Measurements from ENCODE around the gene ATXN7L1.
"Not testable (repeated sequence)": the region's sequence is repeated elsewhere in the genome, so short reads cannot be mapped to it uniquely, and the experiment has no call there.

The ATXN7L1 gene

GRCh38 chr7:105860793-105861192 is 15.6 kb downstream of the ATXN7L1 start:
- DNase-seq (ENCODE audit: low read depth): no peak

- DNase-seq (ENCODE audit: low read depth): no peak
Measured at GRCh38 chr7:105857009-105857952, 19.1 kb downstream of the ATXN7L1 start.

GRCh38 chr7:105854498-105854897 is 21.9 kb downstream of the ATXN7L1 start:
- DNase-seq (ENCODE audit: low read depth): no peak

- DNase-seq (ENCODE audit: low read depth): no peak
Measured at GRCh38 chr7:105853931-105854419, 22.4 kb downstream of the ATXN7L1 start.

GRCh38 chr7:105851064-105851463 is 25.3 kb downstream of the ATXN7L1 start:
- no peak for DNase-seq (ENCODE audit: low read depth)

- DNase-seq (ENCODE audit: low read depth): no peak
Measured at GRCh38 chr7:105849122-105849855, 27.1 kb downstream of the ATXN7L1 start.

GRCh38 chr7:105846404-105846803 is 30.0 kb downstream of the ATXN7L1 start:
- no peak for DNase-seq (ENCODE audit: low read depth)

- not testable (repeated sequence) for DNase-seq (ENCODE audit: low read depth)
Measured at GRCh38 chr7:105844681-105845080, 31.7 kb downstream of the ATXN7L1 start.

GRCh38 chr7:105841866-105842265 is 34.5 kb downstream of the ATXN7L1 start:
- DNase-seq (ENCODE audit: low read depth): no peak

- DNase-seq (ENCODE audit: low read depth): no peak
Measured at GRCh38 chr7:105840981-105841749, 35.2 kb downstream of the ATXN7L1 start.

- no peak for DNase-seq (ENCODE audit: low read depth)
Measured at GRCh38 chr7:105839266-105839665, 37.1 kb downstream of the ATXN7L1 start.

GRCh38 chr7:105838627-105839231 is 37.7 kb downstream of the ATXN7L1 start:
- DNase-seq (ENCODE audit: low read depth): no peak

GRCh38 chr7:105837765-105838626 is 38.4 kb downstream of the ATXN7L1 start:
- DNase-seq (ENCODE audit: low read depth): no peak

- no peak for DNase-seq (ENCODE audit: low read depth)
Measured at GRCh38 chr7:105835441-105835840, 41.0 kb downstream of the ATXN7L1 start.

- DNase-seq (ENCODE audit: low read depth): no peak
Measured at GRCh38 chr7:105831824-105832535, 44.4 kb downstream of the ATXN7L1 start.

- no peak for DNase-seq (ENCODE audit: low read depth)
Measured at GRCh38 chr7:105831302-105831620, 45.1 kb downstream of the ATXN7L1 start.

GRCh38 chr7:105830405-105831301 is 45.7 kb downstream of the ATXN7L1 start:
- peak; percentile 81 for DNase-seq (ENCODE audit: low read depth)

GRCh38 chr7:105829681-105830322 is 46.6 kb downstream of the ATXN7L1 start:
- peak; percentile 32 for DNase-seq (ENCODE audit: low read depth)

- no peak for DNase-seq (ENCODE audit: low read depth)
Measured at GRCh38 chr7:105828141-105828540, 48.3 kb downstream of the ATXN7L1 start.

Data from fibroblast of the conjunctiva (primary cell).